ENCODE data around the gene RAPGEF3. TPM values are rescaled to one million over a fixed set of nuclear protein-coding genes. Genes with fewer than 3 reads are reported as not detected.

The RAPGEF3 gene
- total and polyA plus RNA-seq, 5 donors from 2014 or later, result 0.10 to 0.79 (median 0.14) TPM; not detected in 2

- H3K27me3 Mint-ChIP-seq, result no peaks in the 10 kb centered on the region
- ATAC-seq (ENCODE audit: low read depth in 2 of 2), result no peak
- Histone ChIP-seq H3K4me3 (ENCODE audit: low read depth, low read length) (no peak within 1 kb of the TSS), H3K27ac (ENCODE audit: insufficient read depth, low read length, poor library complexity, severe bottlenecking) (no peak within 1 kb of the TSS), H3K36me3 (ENCODE audit: control insufficient read depth, insufficient read depth, low read length) (peaks cover 4% of the 10 kb centered on the region), H3K27me3 (ENCODE audit: control insufficient read depth, insufficient read depth, low read length) (no peaks in the 10 kb centered on the region), H3K4me1 (ENCODE audit: control insufficient read depth, insufficient read depth, low read length, poor library complexity, severe bottlenecking) (no peaks in the 10 kb centered on the region), H3K9me3 (ENCODE audit: control insufficient read depth in 2 of 2, low read length in 2 of 2) (no peaks in the 10 kb centered on the region)
- peaks cover 0 to 4% (median 0%) of the 10 kb centered on the region in 4 donors for H3K4me1 Mint-ChIP-seq
- no peak within 1 kb of the TSS for H3K4me3 Mint-ChIP-seq
- no peak for DNase-seq
- H3K36me3 Mint-ChIP-seq, result peaks cover 38% of the 10 kb centered on the region
- H3K27ac Mint-ChIP-seq, result peak within 1 kb of the TSS in 1 of 3 donors; percentile 44
- H3K9me3 Mint-ChIP-seq, result no peaks in the 10 kb centered on the region
These were observed 33.4 kb downstream of the RAPGEF3 start, which contains the start of gene ENDOU for GRCh38 chr12:47725091-47725772. TSS of gene ENDOU (minus strand) at chr12:47725490. CDS start at chr12:47725413, 77 bp downstream.

DNA sequence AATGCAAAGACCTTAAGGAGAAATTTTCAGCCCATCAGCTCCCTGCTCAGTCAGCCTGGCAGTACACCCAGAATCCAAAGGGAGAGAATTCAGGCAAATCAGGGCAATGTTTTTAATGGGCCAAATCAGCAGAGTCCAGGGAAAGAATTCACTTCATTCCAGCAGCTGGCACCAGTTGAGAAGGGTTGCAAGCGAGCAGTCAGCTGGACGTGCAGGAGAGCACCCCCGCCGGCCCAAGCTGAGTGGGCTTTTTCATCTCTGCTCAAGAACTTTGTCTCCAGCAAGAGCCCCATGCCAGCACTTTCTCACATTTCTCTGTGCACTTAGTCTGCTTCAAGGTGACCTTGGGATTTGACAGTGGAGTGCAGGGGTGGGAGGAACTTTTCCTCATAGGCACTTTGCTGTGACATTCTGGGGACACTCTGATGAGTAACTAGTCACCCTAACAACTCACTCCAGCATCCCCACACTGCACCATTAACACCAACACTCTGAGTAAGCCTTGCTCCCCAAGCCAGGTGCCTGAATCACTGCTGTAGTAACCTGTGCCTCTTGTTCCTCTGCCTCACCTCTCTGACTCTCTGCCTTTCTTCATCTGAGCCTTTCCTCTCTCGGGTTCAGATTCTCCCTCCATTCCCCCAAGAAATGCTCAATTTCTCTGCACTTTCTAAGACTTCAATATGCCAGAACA is 35.6 kb downstream of the RAPGEF3 start:
- no peak overlapping the region for H3K4me3 ChIP-seq (ENCODE audit: low read depth, low read length)
- no peak overlapping the region for H3K27ac ChIP-seq (ENCODE audit: insufficient read depth, low read length, poor library complexity, severe bottlenecking)
- no peak for DNase-seq
- Mint-ChIP-seq H3K36me3 (peaks cover 31% of the 10 kb centered on the region), H3K27me3 (no peaks in the 10 kb centered on the region), H3K9me3 (no peaks in the 10 kb centered on the region), H3K4me1 (peaks cover 0 to 5% (median under 1%) of the 10 kb centered on the region in 4 donors), H3K4me3 (no peak overlapping the region), H3K27ac (no peak overlapping the region)
- no peaks in the 10 kb centered on the region for H3K27me3 ChIP-seq (ENCODE audit: control insufficient read depth, insufficient read depth, low read length)
- ATAC-seq (ENCODE audit: low read depth in 2 of 2), result no peak
- no peaks in the 10 kb centered on the region for H3K9me3 ChIP-seq (ENCODE audit: control insufficient read depth in 2 of 2, low read length in 2 of 2)
- H3K4me1 ChIP-seq (ENCODE audit: control insufficient read depth, insufficient read depth, low read length, poor library complexity, severe bottlenecking), result no peaks in the 10 kb centered on the region
- peaks cover 4% of the 10 kb centered on the region for H3K36me3 ChIP-seq (ENCODE audit: control insufficient read depth, insufficient read depth, low read length)

GRCh38 chr12:47722136-47722834 is 36.4 kb downstream of the RAPGEF3 start:
- Mint-ChIP-seq H3K36me3 (peaks cover 26% of the 10 kb centered on the region), H3K4me3 (peak overlapping the region in 1 of 4 donors; percentile 76)

GRCh38 chr12:47721431-47721973 is 37.2 kb downstream of the RAPGEF3 start:
- Histone ChIP-seq H3K27ac (ENCODE audit: insufficient read depth, low read length, poor library complexity, severe bottlenecking) (no peak overlapping the region), H3K4me3 (ENCODE audit: low read depth, low read length) (no peak overlapping the region), H3K27me3 (ENCODE audit: control insufficient read depth, insufficient read depth, low read length) (no peaks in the 10 kb centered on the region), H3K4me1 (ENCODE audit: control insufficient read depth, insufficient read depth, low read length, poor library complexity, severe bottlenecking) (no peaks in the 10 kb centered on the region), H3K9me3 (ENCODE audit: control insufficient read depth in 2 of 2, low read length in 2 of 2) (no peaks in the 10 kb centered on the region), H3K36me3 (ENCODE audit: control insufficient read depth, insufficient read depth, low read length) (peaks cover 4% of the 10 kb centered on the region)
- Mint-ChIP-seq H3K27me3 (no peaks in the 10 kb centered on the region), H3K4me3 (no peak overlapping the region), H3K4me1 (peaks cover 0 to 11% (median 4%) of the 10 kb centered on the region in 4 donors), H3K9me3 (no peaks in the 10 kb centered on the region), H3K36me3 (peaks cover 26% of the 10 kb centered on the region), H3K27ac (no peak overlapping the region)
- DNase-seq (no peak), ATAC-seq (ENCODE audit: low read depth in 2 of 2) (no peak)

More at GRCh38 chr12:47722136-47722834, 36.4 kb downstream of the RAPGEF3 start:
- Histone ChIP-seq H3K36me3 (ENCODE audit: control insufficient read depth, insufficient read depth, low read length) (peaks cover 4% of the 10 kb centered on the region), H3K9me3 (ENCODE audit: control insufficient read depth in 2 of 2, low read length in 2 of 2) (no peaks in the 10 kb centered on the region), H3K27me3 (ENCODE audit: control insufficient read depth, insufficient read depth, low read length) (no peaks in the 10 kb centered on the region), H3K4me3 (ENCODE audit: low read depth, low read length) (no peak overlapping the region), H3K4me1 (ENCODE audit: control insufficient read depth, insufficient read depth, low read length, poor library complexity, severe bottlenecking) (no peaks in the 10 kb centered on the region), H3K27ac (ENCODE audit: insufficient read depth, low read length, poor library complexity, severe bottlenecking) (no peak overlapping the region)
- H3K27me3 Mint-ChIP-seq, result no peaks in the 10 kb centered on the region
- DNase-seq, result no peak
- H3K4me1 Mint-ChIP-seq, result peaks cover 0 to 9% (median 4%) of the 10 kb centered on the region in 4 donors
- no peak overlapping the region for H3K27ac Mint-ChIP-seq
- H3K9me3 Mint-ChIP-seq, result no peaks in the 10 kb centered on the region
- ATAC-seq (ENCODE audit: low read depth in 2 of 2), result no peak

DNA sequence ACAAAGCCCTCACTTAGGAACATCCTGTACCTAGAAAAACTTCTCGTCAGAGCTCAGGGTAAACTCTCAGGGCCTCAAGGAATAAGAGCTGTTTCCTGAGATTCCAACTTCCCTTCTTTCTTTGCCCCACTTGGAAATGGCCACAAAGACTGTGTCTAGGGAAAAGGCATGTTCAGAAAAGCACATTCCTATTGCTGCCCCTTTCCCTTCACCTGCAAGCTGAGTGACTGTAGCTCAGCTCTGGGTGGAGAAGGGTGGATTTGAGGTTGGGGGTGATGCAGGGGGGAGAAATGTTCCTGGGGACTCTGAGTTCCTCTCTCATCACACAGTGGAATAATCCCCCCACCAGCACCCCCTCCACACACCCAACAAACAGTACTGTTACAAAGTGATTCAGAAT is 40.1 kb downstream of the RAPGEF3 start:
- peak overlapping the region in 1 of 3 donors; percentile 85 for H3K27ac Mint-ChIP-seq
- H3K4me3 Mint-ChIP-seq, result no peak overlapping the region
- H3K36me3 ChIP-seq (ENCODE audit: control insufficient read depth, insufficient read depth, low read length), result peaks cover 4% of the 10 kb centered on the region
- no peaks in the 10 kb centered on the region for H3K27me3 Mint-ChIP-seq
- no peak overlapping the region for H3K27ac ChIP-seq (ENCODE audit: insufficient read depth, low read length, poor library complexity, severe bottlenecking)
- peaks cover 4% of the 10 kb centered on the region for H3K4me1 ChIP-seq (ENCODE audit: control insufficient read depth, insufficient read depth, low read length, poor library complexity, severe bottlenecking)
- DNase-seq (no peak), ATAC-seq (ENCODE audit: low read depth in 2 of 2) (no peak)
- H3K4me1 Mint-ChIP-seq, result peaks cover 5 to 20% (median 10%) of the 10 kb centered on the region in 4 donors
- H3K9me3 ChIP-seq (ENCODE audit: control insufficient read depth in 2 of 2, low read length in 2 of 2), result no peaks in the 10 kb centered on the region
- no peak overlapping the region for H3K4me3 ChIP-seq (ENCODE audit: low read depth, low read length)
- H3K9me3 Mint-ChIP-seq, result no peaks in the 10 kb centered on the region
- H3K27me3 ChIP-seq (ENCODE audit: control insufficient read depth, insufficient read depth, low read length), result no peaks in the 10 kb centered on the region
- peaks cover 12% of the 10 kb centered on the region for H3K36me3 Mint-ChIP-seq

- peaks cover 4% of the 10 kb centered on the region for H3K36me3 ChIP-seq (ENCODE audit: control insufficient read depth, insufficient read depth, low read length)
These were observed 41.1 kb downstream of the RAPGEF3 start for GRCh38 chr12:47717443-47718193.

DNA sequence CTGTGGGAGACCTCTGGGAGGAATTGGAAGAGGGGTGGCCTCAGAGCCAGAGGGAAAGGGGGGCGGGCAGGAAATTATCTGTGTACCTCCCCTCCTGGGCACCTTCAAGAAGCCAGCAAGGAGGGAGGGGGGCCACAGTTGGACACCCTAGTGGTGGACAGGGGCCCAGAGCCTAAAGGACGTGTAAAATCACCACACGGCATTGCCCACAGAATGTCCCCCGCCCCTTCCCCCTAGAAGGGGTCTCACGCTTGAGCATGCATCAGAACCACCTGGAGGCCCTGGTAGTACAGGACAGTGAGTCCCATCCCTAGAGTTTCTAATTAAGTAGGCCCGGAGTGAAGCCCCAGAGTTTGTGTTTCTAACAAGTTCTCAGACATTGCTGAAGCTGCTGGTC is 41.6 kb downstream of the RAPGEF3 start:
- Histone ChIP-seq H3K36me3 (ENCODE audit: control insufficient read depth, insufficient read depth, low read length) (peaks cover 4% of the 10 kb centered on the region), H3K27ac (ENCODE audit: insufficient read depth, low read length, poor library complexity, severe bottlenecking) (no peak overlapping the region), H3K4me1 (ENCODE audit: control insufficient read depth, insufficient read depth, low read length, poor library complexity, severe bottlenecking) (peaks cover 4% of the 10 kb centered on the region), H3K4me3 (ENCODE audit: low read depth, low read length) (no peak overlapping the region), H3K9me3 (ENCODE audit: control insufficient read depth in 2 of 2, low read length in 2 of 2) (no peaks in the 10 kb centered on the region), H3K27me3 (ENCODE audit: control insufficient read depth, insufficient read depth, low read length) (no peaks in the 10 kb centered on the region)
- Mint-ChIP-seq H3K4me1 (peaks cover 5 to 20% (median 10%) of the 10 kb centered on the region in 4 donors), H3K27me3 (no peaks in the 10 kb centered on the region), H3K4me3 (peak overlapping the region in 1 of 4 donors; percentile 21), H3K9me3 (no peaks in the 10 kb centered on the region), H3K27ac (peak overlapping the region in 1 of 3 donors; percentile 85), H3K36me3 (peaks cover 8% of the 10 kb centered on the region)
- ATAC-seq (ENCODE audit: low read depth in 2 of 2) (no peak), DNase-seq (no peak)

More at GRCh38 chr12:47717443-47718193, 41.1 kb downstream of the RAPGEF3 start:
- Histone ChIP-seq H3K4me3 (ENCODE audit: low read depth, low read length) (no peak overlapping the region), H3K9me3 (ENCODE audit: control insufficient read depth in 2 of 2, low read length in 2 of 2) (no peaks in the 10 kb centered on the region), H3K27ac (ENCODE audit: insufficient read depth, low read length, poor library complexity, severe bottlenecking) (no peak overlapping the region), H3K27me3 (ENCODE audit: control insufficient read depth, insufficient read depth, low read length) (no peaks in the 10 kb centered on the region), H3K4me1 (ENCODE audit: control insufficient read depth, insufficient read depth, low read length, poor library complexity, severe bottlenecking) (peaks cover 4% of the 10 kb centered on the region)
- H3K27ac Mint-ChIP-seq, result peak overlapping the region; percentile 78 to 90 (median 85)
- peak overlapping the region in 1 of 4 donors; percentile 29 for H3K4me3 Mint-ChIP-seq
- peaks cover 5 to 20% (median 10%) of the 10 kb centered on the region in 4 donors for H3K4me1 Mint-ChIP-seq
- H3K9me3 Mint-ChIP-seq, result no peaks in the 10 kb centered on the region
- ATAC-seq (ENCODE audit: low read depth in 2 of 2) (peak in 1 of 2 donors; percentile 63), DNase-seq (peak in 2 of 3 donors; percentile 44 to 63)
- no peaks in the 10 kb centered on the region for H3K27me3 Mint-ChIP-seq
- peaks cover 8% of the 10 kb centered on the region for H3K36me3 Mint-ChIP-seq

Data from CD4-positive, CD25-positive, alpha-beta regulatory T cell (primary cell).